ENCODE measurements around the gene PNISR.

DNA sequence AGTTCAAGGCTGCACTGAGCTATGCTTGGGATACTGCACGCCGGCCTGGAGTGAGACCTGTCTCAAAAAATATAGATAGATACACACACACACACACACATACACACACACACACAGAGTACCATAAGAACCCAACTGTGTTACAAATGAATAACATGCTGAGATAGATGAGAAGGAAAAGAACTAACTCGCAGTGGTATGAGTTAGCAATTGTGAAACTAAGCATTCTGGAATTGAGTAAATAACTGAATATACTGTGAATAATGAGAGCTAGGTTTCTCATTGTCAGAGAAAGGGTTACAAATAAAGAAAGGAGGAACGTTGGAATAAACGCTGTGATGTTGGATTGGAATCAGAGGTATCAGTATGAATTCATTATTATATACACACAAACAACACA is 61.1 kb downstream of the PNISR start:
- TF ChIP-seq, protein P1, sequence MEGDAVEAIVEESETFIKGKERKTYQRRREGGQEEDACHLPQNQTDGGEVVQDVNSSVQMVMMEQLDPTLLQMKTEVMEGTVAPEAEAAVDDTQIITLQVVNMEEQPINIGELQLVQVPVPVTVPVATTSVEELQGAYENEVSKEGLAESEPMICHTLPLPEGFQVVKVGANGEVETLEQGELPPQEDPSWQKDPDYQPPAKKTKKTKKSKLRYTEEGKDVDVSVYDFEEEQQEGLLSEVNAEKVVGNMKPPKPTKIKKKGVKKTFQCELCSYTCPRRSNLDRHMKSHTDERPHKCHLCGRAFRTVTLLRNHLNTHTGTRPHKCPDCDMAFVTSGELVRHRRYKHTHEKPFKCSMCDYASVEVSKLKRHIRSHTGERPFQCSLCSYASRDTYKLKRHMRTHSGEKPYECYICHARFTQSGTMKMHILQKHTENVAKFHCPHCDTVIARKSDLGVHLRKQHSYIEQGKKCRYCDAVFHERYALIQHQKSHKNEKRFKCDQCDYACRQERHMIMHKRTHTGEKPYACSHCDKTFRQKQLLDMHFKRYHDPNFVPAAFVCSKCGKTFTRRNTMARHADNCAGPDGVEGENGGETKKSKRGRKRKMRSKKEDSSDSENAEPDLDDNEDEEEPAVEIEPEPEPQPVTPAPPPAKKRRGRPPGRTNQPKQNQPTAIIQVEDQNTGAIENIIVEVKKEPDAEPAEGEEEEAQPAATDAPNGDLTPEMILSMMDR (IDR thresholded peaks at IDR 0.05) = no peak
- no peak for TF ChIP-seq POLR2A (IDR thresholded peaks at IDR 0.05)
